Measurements from ENCODE around the gene CAMTA1.

CAMTA1 gene

GRCh38 chr1:7642781-7643529, 857.7 kb downstream of the CAMTA1 start:
- ChIA-PET POLR2A (no interaction called here), CTCF (interaction anchor here (0.7 kb wide), 1 partner anchor 520 kb away, joined by 3 read pairs; no protein-coding TSS in a partner anchor)
- H3K4me3 ChIP-seq (ENCODE audit: low read depth, low read length): no peak overlapping the region
- no peak overlapping the region for H3K27ac ChIP-seq (ENCODE audit: extremely low read depth, low read depth, low read length)
- TF ChIP-seq CTCF (tag by site-specific recombination; IDR thresholded peaks at IDR 0.05) (no peak), ZSCAN5A (tag by site-specific recombination; IDR thresholded peaks at IDR 0.05) (no peak), ZNF148 (tag by site-specific recombination; IDR thresholded peaks at IDR 0.05; ENCODE audit: borderline replicate concordance) (no peak), MYNN (tag by site-specific recombination; IDR thresholded peaks at IDR 0.05; ENCODE audit: borderline replicate concordance) (0 out of 2 replicates have a peak, but pooled peaks have one; percentile 34), YY1 (tag by site-specific recombination; IDR thresholded peaks at IDR 0.05) (no peak)
- H3K4me1 ChIP-seq (ENCODE audit: control insufficient read depth, insufficient read depth, low read length): no peaks in the 10 kb centered on the region
- H3K36me3 ChIP-seq (ENCODE audit: control insufficient read depth in 2 of 2, insufficient read depth in 1 of 2, low read length in 2 of 2): no peaks in the 10 kb centered on the region
- H3K9me3 ChIP-seq (ENCODE audit: control insufficient read depth, insufficient read depth, low read depth, low read length): no peaks in the 10 kb centered on the region

- CTCF ChIA-PET: interaction anchor here (0.7 to 1.2 kb wide), 2 partner anchors 259 to 601 kb away, joined by 3 read pairs; no protein-coding TSS in a partner anchor
- Histone ChIP-seq H3K9me3 (ENCODE audit: control insufficient read depth, insufficient read depth, low read depth, low read length) (no peaks in the 10 kb centered on the region), H3K27ac (ENCODE audit: extremely low read depth, low read depth, low read length) (no peak overlapping the region), H3K4me3 (ENCODE audit: low read depth, low read length) (no peak overlapping the region), H3K4me1 (ENCODE audit: control insufficient read depth, insufficient read depth, low read length) (no peaks in the 10 kb centered on the region), H3K36me3 (ENCODE audit: control insufficient read depth in 2 of 2, insufficient read depth in 1 of 2, low read length in 2 of 2) (no peaks in the 10 kb centered on the region)
- TF ChIP-seq ZBTB10 (tag by site-specific recombination; IDR thresholded peaks at IDR 0.05) (no peak), ZNF26 (tag by site-specific recombination; IDR thresholded peaks at IDR 0.05) (no peak), MYNN (tag by site-specific recombination; IDR thresholded peaks at IDR 0.05; ENCODE audit: borderline replicate concordance) (no peak), SP3 (tag by site-specific recombination; IDR thresholded peaks at IDR 0.05) (no peak), ZNF24 (tag by site-specific recombination; IDR thresholded peaks at IDR 0.05) (no peak), ZNF155 (tag by site-specific recombination; IDR thresholded peaks at IDR 0.05) (no peak), ZNF571 (tag by site-specific recombination; IDR thresholded peaks at IDR 0.05) (no peak), ZNF530 (tag by site-specific recombination; IDR thresholded peaks at IDR 0.05; ENCODE audit: low read depth) (no peak), ZNF645 (tag by site-specific recombination; IDR thresholded peaks at IDR 0.05) (no peak), ZBTB1 (tag by site-specific recombination; IDR thresholded peaks at IDR 0.05) (no peak), SCRT2 (tag by site-specific recombination; IDR thresholded peaks at IDR 0.05) (no peak), ZNF776 (tag by site-specific recombination; IDR thresholded peaks at IDR 0.05; ENCODE audit: borderline replicate concordance) (no peak), ZNF114 (tag by site-specific recombination; IDR thresholded peaks at IDR 0.05) (no peak)
- POLR2A ChIA-PET: no interaction called here
Observed at GRCh38 chr1:7643530-7643929, 858.3 kb downstream of the CAMTA1 start.

Data from HEK293 (cell line).